Superior temporal gyrus (tissue), 1 donor: Measurements from ENCODE around the gene KCNAB2.
"Not testable (repeated sequence)": the region's sequence is repeated elsewhere in the genome, so short reads cannot be mapped to it uniquely, and the experiment has no call there.

Experiments used
- DNase-seq: peaks from one replicate; pipeline ENCODE4 v3.0.0-alpha.2; 2016; ENCODE audit errors: extremely low spot score

KCNAB2 gene

GRCh38 chr1:6010554-6010953 lies 35.1 kb upstream of the KCNAB2 start:
- DNase-seq: no peak

- no peak for DNase-seq
These were observed 34.3 kb upstream of the KCNAB2 start for GRCh38 chr1:6011161-6011945.

DNA sequence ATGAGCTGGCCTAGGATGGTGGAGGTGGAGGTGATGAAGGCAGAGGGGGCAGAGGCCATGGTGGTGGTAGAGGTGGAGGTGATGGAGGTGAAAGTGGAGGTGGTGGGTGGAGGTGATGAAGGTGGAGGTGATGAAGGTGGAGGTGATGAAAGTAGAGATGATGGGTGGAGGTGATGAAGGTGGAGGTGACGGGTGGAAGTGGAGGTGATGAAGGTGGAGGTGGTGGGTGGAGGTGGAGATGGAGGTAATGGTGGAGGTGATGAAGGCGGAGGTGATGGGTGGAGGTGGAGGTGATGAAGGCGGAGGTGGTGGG lies 33.8 kb upstream of the KCNAB2 start:
- no peak for DNase-seq

- no peak for DNase-seq
These were observed 33.0 kb upstream of the KCNAB2 start for GRCh38 chr1:6012529-6013318.

- no peak for DNase-seq
These were observed 32.2 kb upstream of the KCNAB2 start for GRCh38 chr1:6013491-6013890.

DNA sequence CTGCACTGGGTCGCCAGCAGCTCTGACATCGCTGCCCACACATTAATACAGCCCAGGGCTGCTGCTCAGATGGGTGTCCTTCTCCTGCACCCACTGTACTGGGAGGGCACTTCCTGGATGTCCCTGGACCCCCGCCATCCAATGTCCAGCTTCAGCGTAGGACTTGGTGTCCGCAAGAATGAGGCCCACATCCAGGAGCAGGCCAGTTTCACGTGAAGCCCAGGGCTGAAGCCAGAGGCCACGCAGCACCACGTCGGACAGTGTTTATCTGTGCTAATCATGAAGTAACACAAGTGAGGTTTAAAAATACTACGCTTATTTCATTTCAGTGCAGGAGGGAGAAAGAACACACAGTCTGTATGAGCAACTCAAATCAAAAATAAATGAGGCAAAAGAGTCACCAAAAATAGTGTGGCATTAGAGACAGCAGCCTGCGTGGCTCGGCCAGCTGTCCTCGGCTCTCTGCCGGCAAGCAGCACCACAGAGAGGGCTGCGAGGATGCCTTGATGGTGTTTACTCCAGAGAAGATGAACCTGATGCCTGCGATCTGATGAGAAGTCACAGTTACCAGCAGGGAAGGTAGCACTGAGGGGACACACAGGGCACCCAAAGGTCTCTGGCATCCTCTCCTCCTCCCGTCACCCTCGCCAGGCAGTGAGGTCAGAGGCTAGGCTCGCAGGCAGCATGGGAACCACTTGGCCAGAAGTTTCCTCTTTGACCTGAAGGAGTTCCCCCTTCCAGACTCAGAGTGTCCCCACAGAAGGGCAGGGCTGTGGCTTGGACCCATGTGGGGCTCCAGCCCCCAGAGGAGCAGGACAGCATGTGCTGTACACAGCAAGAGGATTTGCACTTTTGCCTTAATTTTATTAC lies 31.3 kb upstream of the KCNAB2 start:
- DNase-seq: peak; percentile 61

GRCh38 chr1:6016191-6016865 lies 29.4 kb upstream of the KCNAB2 start:
- peak; percentile 32 for DNase-seq

GRCh38 chr1:6017654-6018053 lies 28.0 kb upstream of the KCNAB2 start:
- DNase-seq: not testable (repeated sequence)

DNA sequence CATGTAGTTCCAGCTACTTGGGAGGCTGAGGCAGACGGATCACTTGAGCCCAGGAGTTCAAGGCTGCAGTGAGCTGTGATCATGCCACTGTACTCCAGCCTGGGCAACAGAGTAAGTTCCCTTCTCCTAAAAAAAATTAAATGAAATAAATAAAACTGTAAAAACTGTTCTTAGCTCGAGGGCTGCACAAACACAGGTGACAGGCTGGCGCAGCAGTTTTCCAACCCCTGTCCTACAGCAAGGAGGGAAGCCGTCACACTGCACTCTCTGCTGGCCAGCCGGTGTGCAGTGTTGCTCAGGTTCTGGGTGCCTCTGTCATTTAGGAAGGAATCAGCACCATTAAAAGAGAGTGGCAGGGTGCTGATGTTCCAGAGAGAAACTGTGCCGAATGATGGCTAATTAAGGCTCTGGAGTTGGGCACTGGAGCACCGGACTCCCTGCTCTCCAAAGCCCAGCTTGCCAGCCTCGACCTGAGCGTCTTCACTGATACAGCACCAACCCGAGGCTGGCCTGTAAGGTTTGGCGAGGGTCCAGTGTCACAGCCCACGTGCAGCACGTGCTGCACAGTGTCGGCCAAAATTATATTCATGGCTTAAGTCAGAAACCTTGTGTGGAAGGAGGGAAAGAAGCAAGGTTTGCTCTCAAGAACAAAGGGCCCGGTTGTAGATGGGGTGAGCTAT lies 26.4 kb upstream of the KCNAB2 start:
- no peak for DNase-seq

- DNase-seq: no peak
These were observed 23.5 kb upstream of the KCNAB2 start for GRCh38 chr1:6022193-6022592.

DNA sequence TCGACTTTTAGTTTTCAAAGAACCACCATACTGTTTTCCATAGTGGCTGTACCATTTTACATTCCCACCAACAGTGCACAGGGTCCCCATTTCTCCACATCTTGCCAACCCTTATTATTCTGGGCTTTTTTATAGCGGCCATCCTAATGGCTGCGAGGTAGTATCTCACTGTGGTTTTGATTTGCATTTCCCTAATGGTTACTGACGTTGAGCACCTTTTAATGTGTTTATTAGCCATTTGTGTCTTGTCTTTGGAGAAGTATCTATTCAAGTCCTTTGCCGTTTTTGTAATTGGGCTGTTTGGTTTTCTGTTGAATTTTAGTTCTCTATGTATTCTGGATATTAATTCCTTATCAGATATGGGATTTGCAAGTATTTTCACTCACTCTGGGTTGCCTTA lies 22.3 kb upstream of the KCNAB2 start:
- DNase-seq: no peak

- no peak for DNase-seq
These were observed 21.3 kb upstream of the KCNAB2 start for GRCh38 chr1:6024376-6024775.

- DNase-seq: no peak
These were observed 20.2 kb upstream of the KCNAB2 start for GRCh38 chr1:6025269-6026094.

GRCh38 chr1:6026095-6026809 lies 19.4 kb upstream of the KCNAB2 start:
- no peak for DNase-seq

DNA sequence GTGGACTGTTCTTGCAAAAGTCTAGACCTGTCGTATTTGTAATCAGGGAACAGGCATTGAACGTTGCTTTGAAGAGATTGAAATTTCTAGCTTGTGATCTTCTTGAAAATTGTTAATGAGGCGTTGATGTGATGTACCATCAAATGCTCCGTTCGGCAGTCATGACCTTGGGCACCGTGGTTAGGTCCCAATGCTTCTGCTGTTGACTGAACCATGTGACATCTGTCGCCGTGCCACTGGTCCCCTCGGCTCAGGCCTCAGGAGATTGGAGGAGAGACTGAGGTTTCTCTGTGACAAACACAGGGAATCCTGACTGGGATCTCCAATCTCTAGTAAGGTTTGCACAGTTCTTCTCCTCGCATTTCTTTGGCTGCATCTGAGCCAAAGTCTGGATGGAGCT lies 18.1 kb upstream of the KCNAB2 start:
- DNase-seq: no peak

DNA sequence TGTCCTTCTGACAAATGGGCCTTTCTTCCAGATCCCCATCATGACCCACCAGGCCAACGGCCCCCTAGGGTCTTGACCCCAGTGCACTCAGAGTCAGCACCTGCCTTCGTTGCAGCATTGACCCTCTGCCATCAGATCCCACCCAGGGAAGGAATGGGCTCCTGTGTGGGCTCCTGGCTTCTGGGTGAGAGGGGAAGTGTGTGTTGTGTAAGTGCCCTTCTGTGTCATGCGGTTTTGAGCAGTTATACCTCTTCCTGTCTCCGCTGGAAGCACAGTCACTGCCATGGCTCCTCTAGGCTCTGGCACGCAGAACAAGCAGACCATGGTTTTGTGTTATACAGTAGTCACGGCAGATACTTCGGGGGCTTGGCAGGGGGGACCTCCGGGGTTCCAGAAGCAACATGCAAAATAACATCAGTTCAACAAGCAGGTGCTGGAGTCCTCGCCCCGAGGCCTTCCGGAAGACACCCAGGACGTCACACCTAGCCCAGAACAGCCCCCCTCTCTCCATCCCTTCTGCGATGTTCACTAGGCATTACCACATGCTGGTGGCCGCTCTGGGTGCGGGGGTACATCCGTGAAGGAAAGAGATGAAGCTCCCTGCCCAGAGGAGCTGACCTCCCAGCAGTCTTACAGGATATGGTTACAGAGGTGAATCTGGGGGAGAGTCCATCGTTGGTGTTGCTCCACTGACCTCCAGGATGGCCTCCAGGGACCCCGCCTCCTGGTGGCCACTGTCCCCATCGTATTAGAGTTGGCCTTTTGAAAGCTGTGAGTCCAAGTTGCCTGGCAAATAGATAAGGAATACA lies 17.4 kb upstream of the KCNAB2 start:
- no peak for DNase-seq

DNA sequence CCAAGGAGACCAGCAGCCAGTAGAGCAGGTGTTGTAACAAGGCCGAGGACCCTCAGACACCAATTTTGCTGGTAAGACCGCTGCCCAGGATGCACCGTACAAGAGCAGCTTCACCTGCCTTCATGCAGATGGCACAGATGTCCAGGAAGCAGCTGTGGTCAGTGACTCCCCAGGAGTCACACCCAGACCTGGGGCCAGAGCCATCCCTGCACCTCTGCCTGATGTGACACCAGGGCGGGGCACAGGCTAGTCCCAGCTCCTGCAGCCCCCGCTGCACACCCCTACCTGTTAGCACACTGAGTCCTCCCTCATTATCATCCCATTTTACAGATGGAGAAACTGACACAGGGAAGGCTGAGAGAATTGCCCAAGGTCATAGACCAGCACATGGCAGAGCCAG lies 16.3 kb upstream of the KCNAB2 start:
- DNase-seq: no peak

- no peak for DNase-seq
These were observed 15.6 kb upstream of the KCNAB2 start for GRCh38 chr1:6030132-6030531.
